Measurements from ENCODE around the gene C18orf54.

Gene C18orf54

DNA sequence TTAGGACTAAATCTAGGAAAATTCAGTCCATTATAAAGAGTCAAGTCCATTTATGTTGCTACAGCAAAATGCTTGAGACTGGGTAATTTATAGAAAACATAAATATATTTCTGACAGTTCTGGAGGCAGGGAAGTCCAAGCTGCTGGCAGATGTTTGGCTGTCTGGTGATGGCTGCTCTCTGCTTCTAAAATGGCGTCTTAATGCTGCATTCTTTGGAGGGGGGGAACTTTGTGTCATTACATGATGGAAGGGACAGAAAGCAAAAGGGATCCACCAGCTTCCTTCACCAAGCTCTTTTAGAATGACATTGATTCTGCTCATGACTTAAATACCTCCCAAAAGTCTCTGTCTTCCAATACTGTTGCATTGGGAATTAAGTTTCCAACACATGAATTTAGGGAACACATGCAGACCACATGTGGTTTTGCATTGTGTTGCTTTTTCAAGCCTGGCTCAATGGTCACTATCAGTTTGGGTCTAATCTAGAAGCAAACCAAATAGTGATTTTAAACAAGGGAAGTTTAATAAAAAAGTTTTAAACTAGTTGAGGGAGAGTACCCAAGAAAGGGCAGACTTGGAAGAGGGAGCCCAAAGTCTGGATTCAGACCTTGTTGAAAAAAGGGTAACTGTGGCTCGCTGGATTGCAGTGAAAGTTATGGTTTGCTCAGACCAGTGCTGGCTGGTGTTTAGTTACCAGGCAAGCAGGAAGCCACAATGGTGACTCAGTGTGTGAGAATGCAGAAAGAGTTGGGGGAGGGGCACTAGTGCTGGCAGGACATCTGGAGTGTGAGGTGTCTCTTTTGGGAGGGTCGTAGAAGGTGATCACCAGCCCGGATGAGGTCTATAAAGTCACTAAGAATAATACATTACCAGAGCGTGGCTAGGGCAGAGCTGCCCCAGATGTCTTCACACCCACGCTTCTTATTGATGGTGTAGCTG, 30.8 kb downstream of the C18orf54 start:
- TF ChIP-seq, protein P1, sequence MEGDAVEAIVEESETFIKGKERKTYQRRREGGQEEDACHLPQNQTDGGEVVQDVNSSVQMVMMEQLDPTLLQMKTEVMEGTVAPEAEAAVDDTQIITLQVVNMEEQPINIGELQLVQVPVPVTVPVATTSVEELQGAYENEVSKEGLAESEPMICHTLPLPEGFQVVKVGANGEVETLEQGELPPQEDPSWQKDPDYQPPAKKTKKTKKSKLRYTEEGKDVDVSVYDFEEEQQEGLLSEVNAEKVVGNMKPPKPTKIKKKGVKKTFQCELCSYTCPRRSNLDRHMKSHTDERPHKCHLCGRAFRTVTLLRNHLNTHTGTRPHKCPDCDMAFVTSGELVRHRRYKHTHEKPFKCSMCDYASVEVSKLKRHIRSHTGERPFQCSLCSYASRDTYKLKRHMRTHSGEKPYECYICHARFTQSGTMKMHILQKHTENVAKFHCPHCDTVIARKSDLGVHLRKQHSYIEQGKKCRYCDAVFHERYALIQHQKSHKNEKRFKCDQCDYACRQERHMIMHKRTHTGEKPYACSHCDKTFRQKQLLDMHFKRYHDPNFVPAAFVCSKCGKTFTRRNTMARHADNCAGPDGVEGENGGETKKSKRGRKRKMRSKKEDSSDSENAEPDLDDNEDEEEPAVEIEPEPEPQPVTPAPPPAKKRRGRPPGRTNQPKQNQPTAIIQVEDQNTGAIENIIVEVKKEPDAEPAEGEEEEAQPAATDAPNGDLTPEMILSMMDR (conservative IDR thresholded peaks at IDR 0.05), result no peak
- no peak for TF ChIP-seq ZFX (IDR thresholded peaks at IDR 0.05)
- no peak overlapping the region for H3K27ac ChIP-seq

DNA sequence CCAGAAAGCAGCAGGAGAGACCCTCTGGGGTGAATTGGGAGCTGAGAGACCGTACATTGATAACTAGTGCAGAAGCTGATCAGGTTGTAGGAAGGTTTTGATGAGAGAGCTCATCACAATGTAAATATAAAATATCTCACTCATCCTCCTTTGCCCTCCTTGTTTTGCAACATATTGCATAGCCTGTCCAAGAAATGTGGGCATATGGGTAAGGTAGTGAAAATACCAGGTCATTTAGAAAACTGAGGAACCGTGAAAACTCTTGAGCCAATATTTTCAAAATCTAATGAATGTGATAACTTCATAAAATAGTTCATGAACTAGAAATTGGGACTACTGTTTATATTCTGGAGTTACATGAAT, 31.4 kb downstream of the C18orf54 start:
- no peak overlapping the region for H3K27ac ChIP-seq
- TF ChIP-seq, protein P1 (conservative IDR thresholded peaks at IDR 0.05), result no peak
- no peak for TF ChIP-seq ZFX (IDR thresholded peaks at IDR 0.05)

DNA sequence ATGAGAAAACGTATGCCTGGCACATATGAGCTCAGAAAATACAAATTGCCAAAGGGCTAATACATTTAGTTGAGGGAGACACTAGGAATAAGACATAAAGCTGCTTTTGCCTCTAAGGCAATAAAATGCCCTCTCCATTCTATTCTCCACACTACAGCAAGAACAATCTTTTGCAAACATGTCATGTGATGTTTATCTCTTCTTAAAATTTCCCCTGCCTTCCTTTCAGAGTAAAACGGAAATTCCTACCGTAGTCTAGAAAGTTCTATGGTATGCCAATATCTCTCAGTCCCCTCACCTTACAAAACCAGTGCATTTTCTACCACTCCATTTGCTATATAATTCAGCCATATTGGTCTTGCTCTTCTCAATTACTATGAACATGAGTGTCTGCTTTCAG, 33.1 kb downstream of the C18orf54 start:
- no peak overlapping the region for H3K27ac ChIP-seq
- TF ChIP-seq, protein P1 (conservative IDR thresholded peaks at IDR 0.05), result no peak
- TF ChIP-seq ZFX (IDR thresholded peaks at IDR 0.05), result no peak

DNA sequence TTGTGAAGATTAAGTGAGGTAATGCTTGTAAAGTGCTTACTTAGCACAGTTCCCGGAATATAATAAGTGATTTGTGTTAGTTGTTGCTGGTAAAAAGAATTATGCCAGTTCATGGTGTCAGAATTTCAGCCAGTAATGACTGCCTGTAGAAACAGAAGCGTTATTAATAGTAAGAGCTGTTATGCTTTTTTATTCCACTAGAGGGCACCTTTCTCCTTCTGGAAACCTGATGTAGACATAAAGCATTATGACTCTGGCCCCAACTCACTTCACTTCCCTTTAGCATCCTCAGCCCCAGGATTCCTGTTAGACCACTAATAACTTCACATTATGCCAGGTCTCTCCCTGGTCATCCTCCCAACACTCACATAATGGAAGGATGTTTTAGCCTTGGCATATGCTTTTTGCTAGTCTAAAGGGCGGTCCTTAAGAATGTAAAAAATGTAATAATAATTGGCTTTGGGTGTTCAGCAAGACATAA, 34.9 kb downstream of the C18orf54 start:
- TF ChIP-seq ZFX (IDR thresholded peaks at IDR 0.05), result no peak
- TF ChIP-seq, protein P1 (conservative IDR thresholded peaks at IDR 0.05), result peak; percentile 83
- H3K27ac ChIP-seq, result no peak overlapping the region

DNA sequence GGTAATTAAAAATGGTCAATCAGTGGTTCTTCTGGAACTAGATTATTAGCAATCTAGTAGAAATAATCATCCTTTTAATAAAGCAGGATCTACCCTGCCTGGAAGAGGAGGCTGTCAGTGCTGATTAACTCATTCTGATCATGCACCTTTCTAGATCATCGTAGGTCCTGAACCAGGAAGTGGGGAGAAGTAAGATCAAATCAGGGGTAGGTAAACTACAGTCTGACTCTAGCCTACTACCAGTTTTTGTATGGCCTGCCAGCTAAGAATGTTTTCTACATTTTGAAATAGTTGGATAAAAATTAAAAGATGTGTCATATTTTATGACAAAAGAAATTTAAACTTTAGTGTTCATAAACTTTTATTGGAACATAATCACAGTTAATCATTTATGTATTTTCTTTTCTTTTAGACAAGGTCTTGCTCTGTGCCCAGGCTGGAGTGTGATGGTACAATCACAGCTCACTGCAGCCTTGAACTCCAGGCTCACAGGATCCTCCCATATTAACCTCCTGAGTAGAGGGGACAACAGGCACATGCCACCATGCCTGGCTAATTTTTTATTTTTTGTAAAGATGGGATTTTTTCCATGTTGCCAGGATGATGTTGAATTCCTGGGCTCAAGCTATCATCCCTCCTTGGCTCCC, 36.1 kb downstream of the C18orf54 start:
- TF ChIP-seq ZFX (IDR thresholded peaks at IDR 0.05), result no peak
- TF ChIP-seq, protein P1 (conservative IDR thresholded peaks at IDR 0.05), result no peak

DNA sequence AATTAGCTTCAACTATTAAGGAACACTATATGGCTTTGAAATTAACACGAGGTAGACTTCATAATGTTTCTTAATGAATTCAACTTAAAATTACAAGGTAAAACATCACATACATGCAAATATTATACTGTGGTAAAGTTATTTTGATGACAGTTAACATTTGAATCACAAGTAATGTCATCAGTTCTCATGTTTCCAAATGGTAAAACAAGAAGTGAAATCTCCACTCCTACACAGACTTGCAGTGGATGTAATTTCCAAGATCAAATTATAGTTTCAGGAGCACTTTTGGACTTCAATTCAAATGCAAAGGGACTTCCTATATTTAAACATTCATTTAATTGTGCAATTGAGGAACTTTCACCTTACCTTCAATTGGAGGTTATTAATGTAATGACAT, 39.1 kb downstream of the C18orf54 start:
- TF ChIP-seq, protein P1 (conservative IDR thresholded peaks at IDR 0.05), result no peak
- no peak for TF ChIP-seq ZFX (IDR thresholded peaks at IDR 0.05)
- no peak overlapping the region for H3K27ac ChIP-seq

More for the DNA sequence above, 36.1 kb downstream of the C18orf54 start:
- no peak overlapping the region for H3K27ac ChIP-seq

DNA sequence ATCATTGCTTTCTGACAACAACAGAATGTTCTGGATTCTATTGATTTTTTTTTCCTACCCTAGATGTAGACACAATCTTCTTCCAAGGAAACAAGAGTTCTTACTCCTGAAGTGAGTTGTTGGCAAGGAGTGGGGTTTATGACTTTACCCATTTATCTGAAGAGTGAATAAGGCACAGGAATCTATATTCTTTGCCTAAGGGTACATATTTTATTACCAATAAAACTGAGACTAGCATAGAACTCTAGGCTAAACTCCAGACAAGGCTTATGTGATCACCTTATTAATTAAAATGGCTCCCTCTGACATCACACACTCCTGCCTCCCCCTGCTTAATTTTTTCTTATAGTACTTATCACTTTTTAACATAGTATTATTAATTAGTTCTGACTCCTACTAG, 47.6 kb downstream of the C18orf54 start:
- TF ChIP-seq ZFX (IDR thresholded peaks at IDR 0.05), result no peak
- TF ChIP-seq, protein P1 (conservative IDR thresholded peaks at IDR 0.05), result no peak
- no peak overlapping the region for H3K27ac ChIP-seq

Data from C4-2B (cell line).